B cell (primary cell): ENCODE results near the gene PPP1R12B. TPM values are rescaled to one million over a fixed set of nuclear protein-coding genes. Genes with fewer than 3 reads are reported as not detected.

Experiments
- ATAC-seq: fragments of 200-7000 bp; cut with Tn5 transposase; one replicate; pipeline ENCODE4 v1.10.0; 2021; ENCODE audit warnings: low read depth, mild to moderate bottlenecking, moderate number of reproducible peaks, moderate library complexity
- CTCF ChIA-PET: fragments of 350-600 bp; sonication (Branson Sonifier 250); formaldehyde crosslinking; loops from one replicate; lab custom pipeline; 2021; ENCODE audit warnings: antibody characterized with exemption, inconsistent platforms; lab: Charles Lee
- POLR2A ChIA-PET: fragments of 350-600 bp; sonication (Branson Sonifier 250); formaldehyde crosslinking; loops from one replicate; lab custom pipeline; 2021; ENCODE audit warnings: antibody characterized with exemption; lab: Charles Lee
- DNase-seq: peaks from one replicate; pipeline ENCODE4 v3.0.0; 2013
- H2AFZ ChIP-seq: 2 replicates; pipeline ENCODE4 v1.6.1; 2012; ENCODE audit warnings: mild to moderate bottlenecking, low read depth, low read length; ENCODE audit not compliant: insufficient read depth, poor library complexity, severe bottlenecking
- H3K27ac ChIP-seq, 2 donors: 1 replicate in 1 of 2; 2 replicates in 1 of 2; pipeline ENCODE4 v1.5.1; 2012 to 2013; ENCODE audit warnings: low read length in 2 of 2, mild to moderate bottlenecking in 2 of 2, moderate library complexity in 1 of 2
- H3K27me3 ChIP-seq, 4 experiments: fragments of 200-600 bp in 1 of 4; sonication (generic) in 1 of 4; replicated peaks in 1 of 4; 1 replicate in 2 of 4; 2 replicates in 2 of 4; pipeline versions ENCODE4 v1.6.1 to v1.7.0; 2013 to 2016; ENCODE audit warnings: low read length in 3 of 4, mild to moderate bottlenecking in 2 of 4, mixed read lengths in 1 of 4, moderate library complexity in 1 of 4; ENCODE audit not compliant: insufficient read depth in 4 of 4, control insufficient read depth in 3 of 4; ENCODE audit errors: control extremely low read depth in 1 of 4
- H3K36me3 ChIP-seq, 2 experiments: replicated peaks in 1 of 2; 1 replicate in 1 of 2; 2 replicates in 1 of 2; pipeline versions ENCODE4 v1.6.1 to v1.7.1; 2013; ENCODE audit warnings: low read length in 1 of 2; ENCODE audit not compliant: insufficient read depth in 2 of 2, control insufficient read depth in 1 of 2; ENCODE audit errors: control extremely low read depth in 1 of 2, extremely low read depth in 1 of 2
- H3K4me1 ChIP-seq, 2 donors: fragments of 200-600 bp in 1 of 2; sonication (generic) in 1 of 2; 1 replicate in 1 of 2; 2 replicates in 1 of 2; pipeline versions ENCODE4 v1.5.1 to v1.6.1; 2013 to 2017; ENCODE audit warnings: low read length in 2 of 2; ENCODE audit not compliant: control insufficient read depth in 2 of 2, insufficient read depth in 2 of 2
- H3K4me2 ChIP-seq: replicated peaks from 2 replicates; pipeline ENCODE3; 2012; ENCODE audit warnings: mild to moderate bottlenecking, low read depth, low read length; ENCODE audit not compliant: poor library complexity, severe bottlenecking
- H3K4me3 ChIP-seq, 5 experiments: fragments of 200-600 bp in 1 of 5; sonication (generic) in 1 of 5; 1 replicate in 3 of 5; 2 replicates in 2 of 5; pipeline versions ENCODE4 v1.5.1 to v1.7.0; 2011 to 2016; ENCODE audit warnings: low read length in 4 of 5, mild to moderate bottlenecking in 4 of 5, low read depth in 2 of 5, control low read depth in 1 of 5, moderate library complexity in 1 of 5; ENCODE audit not compliant: insufficient read depth in 1 of 5; ENCODE audit errors: control extremely low read depth in 1 of 5, extremely low read depth in 1 of 5
- H3K79me2 ChIP-seq: fragments of 200-600 bp; sonication (generic); one replicate; pipeline ENCODE4 v1.6.0; 2016; ENCODE audit warnings: low read length; ENCODE audit not compliant: control insufficient read depth, insufficient read depth
- H3K9ac ChIP-seq: fragments of 200-600 bp; sonication (generic); 2 replicates; pipeline ENCODE4 v1.6.1; 2017; ENCODE audit warnings: mild to moderate bottlenecking, low read length, moderate library complexity
- H3K9me3 ChIP-seq, 3 donors: one replicate each; pipeline versions ENCODE4 v1.6.1 to v1.7.1; 2013; ENCODE audit warnings: low read length in 2 of 3; ENCODE audit not compliant: control insufficient read depth in 2 of 3, insufficient read depth in 1 of 3; ENCODE audit errors: control extremely low read depth in 1 of 3
- H4K20me1 ChIP-seq: 2 replicates; pipeline ENCODE4 v1.6.0; 2012; ENCODE audit warnings: mild to moderate bottlenecking, low read length; ENCODE audit not compliant: insufficient read depth, control insufficient read depth, poor library complexity, severe bottlenecking
- H3K27ac Mint-ChIP-seq: one replicate; pipeline ENCODE4 v1.8.0; 2021; ENCODE audit warnings: mixed read lengths
- H3K27me3 Mint-ChIP-seq: one replicate; pipeline ENCODE4 v1.8.0; 2021; ENCODE audit warnings: mixed read lengths
- H3K4me1 Mint-ChIP-seq: one replicate; pipeline ENCODE4 v1.8.0; 2021; ENCODE audit warnings: mixed read lengths
- H3K4me3 Mint-ChIP-seq: one replicate; pipeline ENCODE4 v1.8.0; 2021; ENCODE audit warnings: mixed read lengths
- H3K9me3 Mint-ChIP-seq: one replicate; pipeline ENCODE4 v1.8.0; 2022; ENCODE audit warnings: mixed read lengths; ENCODE audit not compliant: insufficient read depth
- EZH2 ChIP-seq: IDR thresholded peaks from 2 replicates; pipeline ENCODE4 v1.6.1; 2012; ENCODE audit warnings: borderline replicate concordance, low read depth, mild to moderate bottlenecking, moderate library complexity, low read length; ENCODE audit not compliant: insufficient read depth, poor library complexity, severe bottlenecking
- WGBS: methylation state at CpG from one replicate; pipeline ENCODE4 v1.1.5; 2013; ENCODE audit warnings: missing lambda C conversion rate; ENCODE audit not compliant: insufficient coverage; 5-methylcytosine and 5-hydroxymethylcytosine counted together
- intact Hi-C: fragments of 100-400 bp; cut with micrococcal nuclease; formaldehyde crosslinking; loops from one replicate; pipeline ENCODE4 v1.10.0; 2022
- polyA plus RNA-seq: library from polyadenylated mRNA; depleted of rRNA; stranded (reverse); fragments of >200 nt; gene quantifications from 2 replicates; pipeline ENCODE4 v1.2.3, GENCODE V29; 2012
- total RNA-seq, 2 donors: library from RNA; stranded (reverse); fragments of 120-200 nt in 1 of 2; gene quantifications; 1 replicate in 1 of 2; 2 replicates in 1 of 2; pipeline versions ENCODE4 v1.2.3 to v1.2.4, GENCODE V29; 2013 to 2022
- TF ChIP-seq, protein P1 (sequence below): fragments of 200-600 bp; IDR thresholded peaks from one replicate; pipeline ENCODE4 v1.8.0; 2022; ENCODE audit warnings: antibody characterized with exemption, mild to moderate bottlenecking

The PPP1R12B gene
- total and polyA plus RNA-seq, 2 donors (not counting 1 experiment from before 2014, with no cell fraction given) = 7.1 to 49.6 TPM

DNA sequence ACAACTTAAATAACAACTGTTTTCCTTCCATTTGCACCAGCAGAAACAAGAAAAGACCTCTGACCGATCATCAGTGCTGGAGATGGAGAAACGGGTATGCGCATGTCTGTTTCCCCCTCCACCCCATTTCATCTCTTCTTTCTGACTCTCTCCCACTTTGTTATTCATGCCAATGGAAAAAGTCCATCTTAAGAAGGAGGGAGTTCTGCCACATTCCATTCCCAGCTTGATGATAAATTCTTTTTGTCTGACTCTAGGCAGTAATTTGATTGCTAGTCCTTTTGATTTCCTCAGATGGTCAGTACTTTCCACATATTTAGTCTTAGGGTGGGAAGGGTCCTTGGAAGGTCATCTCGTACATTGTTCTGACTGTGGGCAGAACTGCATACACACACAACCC lies 219.2 kb downstream of the PPP1R12B start:
- peaks cover 6% of the 10 kb centered on the region for H4K20me1 ChIP-seq
- no peaks in the 10 kb centered on the region for H3K9me3 ChIP-seq
- no peak for ATAC-seq
- Mint-ChIP-seq H3K9me3 (no peaks in the 10 kb centered on the region), H3K4me1 (peaks cover 34% of the 10 kb centered on the region), H3K4me3 (no peak overlapping the region), H3K27ac (no peak overlapping the region), H3K27me3 (no peaks in the 10 kb centered on the region)
- WGBS = 100% methylated on average over 4 of the region's 4 CpGs
- no peak overlapping the region for H3K4me3 ChIP-seq
- H3K4me1 ChIP-seq = peaks cover 21 to 31% of the 10 kb centered on the region in 2 donors
- no peak for DNase-seq
- TF ChIP-seq, protein P1, sequence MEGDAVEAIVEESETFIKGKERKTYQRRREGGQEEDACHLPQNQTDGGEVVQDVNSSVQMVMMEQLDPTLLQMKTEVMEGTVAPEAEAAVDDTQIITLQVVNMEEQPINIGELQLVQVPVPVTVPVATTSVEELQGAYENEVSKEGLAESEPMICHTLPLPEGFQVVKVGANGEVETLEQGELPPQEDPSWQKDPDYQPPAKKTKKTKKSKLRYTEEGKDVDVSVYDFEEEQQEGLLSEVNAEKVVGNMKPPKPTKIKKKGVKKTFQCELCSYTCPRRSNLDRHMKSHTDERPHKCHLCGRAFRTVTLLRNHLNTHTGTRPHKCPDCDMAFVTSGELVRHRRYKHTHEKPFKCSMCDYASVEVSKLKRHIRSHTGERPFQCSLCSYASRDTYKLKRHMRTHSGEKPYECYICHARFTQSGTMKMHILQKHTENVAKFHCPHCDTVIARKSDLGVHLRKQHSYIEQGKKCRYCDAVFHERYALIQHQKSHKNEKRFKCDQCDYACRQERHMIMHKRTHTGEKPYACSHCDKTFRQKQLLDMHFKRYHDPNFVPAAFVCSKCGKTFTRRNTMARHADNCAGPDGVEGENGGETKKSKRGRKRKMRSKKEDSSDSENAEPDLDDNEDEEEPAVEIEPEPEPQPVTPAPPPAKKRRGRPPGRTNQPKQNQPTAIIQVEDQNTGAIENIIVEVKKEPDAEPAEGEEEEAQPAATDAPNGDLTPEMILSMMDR = no peak
- TF ChIP-seq EZH2 = no peak
- ChIA-PET POLR2A (no interaction called here), CTCF (interaction anchor here (1.1 to 1.4 kb wide), 3 partner anchors 47 to 152 kb away, joined by 3 to 4 read pairs (median 4); no protein-coding TSS in a partner anchor)
- H3K79me2 ChIP-seq = no peaks in the 10 kb centered on the region
- H3K36me3 ChIP-seq = peaks cover 0 to 13% of the 10 kb centered on the region in 2 experiments
- intact Hi-C loops = loop anchor here (5.0 kb wide), 2 partner anchors 60 to 80 kb away; no protein-coding TSS in a partner anchor
- no peak overlapping the region for H3K27ac ChIP-seq
- no peak overlapping the region for H2AFZ ChIP-seq
- H3K27me3 ChIP-seq = no peaks in the 10 kb centered on the region
- no peak overlapping the region for H3K9ac ChIP-seq
- no peak overlapping the region for H3K4me2 ChIP-seq

DNA sequence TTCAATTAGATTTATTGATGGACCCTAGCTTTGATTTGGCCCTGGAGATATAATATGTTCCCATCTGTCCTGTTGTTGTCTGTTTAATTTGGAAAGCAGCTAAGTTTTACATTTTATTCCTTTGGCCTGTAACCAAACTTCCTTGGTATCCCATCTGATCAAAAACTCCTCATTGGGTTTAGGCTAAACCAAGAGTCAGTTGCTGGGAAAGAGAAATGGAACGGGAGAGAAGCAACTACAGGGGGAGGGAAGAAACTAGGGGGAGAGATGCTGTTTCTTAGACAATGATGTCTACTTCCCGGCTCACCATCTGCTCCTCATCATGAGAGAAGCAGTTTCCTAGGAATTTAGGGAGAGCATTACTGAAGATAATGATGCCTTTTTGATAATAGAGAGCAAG lies 219.9 kb downstream of the PPP1R12B start:
- H3K79me2 ChIP-seq = no peaks in the 10 kb centered on the region
- no peak overlapping the region for H3K27ac ChIP-seq
- H3K27me3 ChIP-seq = no peaks in the 10 kb centered on the region
- no peak for DNase-seq
- H4K20me1 ChIP-seq = peaks cover 6% of the 10 kb centered on the region
- 100% methylated on average over 1 of the region's 2 CpGs for WGBS
- H3K9me3 Mint-ChIP-seq = no peaks in the 10 kb centered on the region
- H3K27me3 Mint-ChIP-seq = no peaks in the 10 kb centered on the region
- no peak overlapping the region for H2AFZ ChIP-seq
- peaks cover 21 to 31% of the 10 kb centered on the region in 2 donors for H3K4me1 ChIP-seq
- peaks cover under 1 to 13% of the 10 kb centered on the region in 2 experiments for H3K36me3 ChIP-seq
- no peaks in the 10 kb centered on the region for H3K9me3 ChIP-seq
- ChIA-PET POLR2A (no interaction called here), CTCF (interaction anchor here (0.9 to 1.4 kb wide), 4 partner anchors 46 to 151 kb away, joined by 3 to 4 read pairs (median 4); no protein-coding TSS in a partner anchor)
- H3K4me3 Mint-ChIP-seq = no peak overlapping the region
- intact Hi-C loops = loop anchor here (5.0 kb wide), 2 partner anchors 59 to 81 kb away; no protein-coding TSS in a partner anchor
- peaks cover 34% of the 10 kb centered on the region for H3K4me1 Mint-ChIP-seq
- ATAC-seq = no peak
- H3K9ac ChIP-seq = no peak overlapping the region
- TF ChIP-seq, protein P1 = no peak
- no peak for TF ChIP-seq EZH2
- H3K27ac Mint-ChIP-seq = no peak overlapping the region
- H3K4me3 ChIP-seq = no peak overlapping the region
- H3K4me2 ChIP-seq = no peak overlapping the region
